GM19395 (cell line): ENCODE measurements around the gene AP2M1.
A peak's percentile ranks its signal among the peaks of the same experiment; 100 is the strongest.

ENCODE experiments used
- ATAC-seq: cut with Tn5 transposase; IDR thresholded peaks from one replicate; pipeline ENCODE4 v1.9.1; 2021; ENCODE audit warnings: mild to moderate bottlenecking, moderate library complexity; ENCODE audit not compliant: unreplicated experiment

AP2M1 gene

GRCh38 chr3:184218814-184219213, 44.2 kb downstream of the AP2M1 start:
- ATAC-seq = no peak

GRCh38 chr3:184222521-184222920, 47.9 kb downstream of the AP2M1 start:
- ATAC-seq = no peak

- ATAC-seq = no peak
Observed at GRCh38 chr3:184223946-184224345, 49.3 kb downstream of the AP2M1 start.

GRCh38 chr3:184227481-184227935, 52.9 kb downstream of the AP2M1 start:
- peak; percentile 48 for ATAC-seq

GRCh38 chr3:184228376-184229137, 53.9 kb downstream of the AP2M1 start:
- no peak for ATAC-seq

- no peak for ATAC-seq
Observed at GRCh38 chr3:184229394-184230080, 54.9 kb downstream of the AP2M1 start, which contains the start of gene VWA5B2. Gene VWA5B2, plus strand, starts transcription at chr3:184229585. Its CDS starts 944 bp downstream, at chr3:184230529.

GRCh38 chr3:184230081-184230602, 55.5 kb downstream of the AP2M1 start:
- no peak for ATAC-seq

- no peak for ATAC-seq
Observed at GRCh38 chr3:184230603-184231528, 56.2 kb downstream of the AP2M1 start.

GRCh38 chr3:184231671-184232070, 57.0 kb downstream of the AP2M1 start:
- no peak for ATAC-seq

GRCh38 chr3:184233127-184233843, 58.6 kb downstream of the AP2M1 start:
- no peak for ATAC-seq
